GM19099 (cell line): ENCODE results near the gene MRPL10.

ENCODE experiments used
- POLR2A ChIP-seq: IDR thresholded peaks from 3 replicates; pipeline ENCODE4 v1.6.1; 2011; ENCODE audit warnings: low read depth; ENCODE audit not compliant: insufficient read length; ENCODE audit errors: extremely low read depth

The MRPL10 gene

GRCh38 chr17:47869114-47869513 lies 37.8 kb upstream of the MRPL10 start:
- no peak for TF ChIP-seq POLR2A

DNA sequence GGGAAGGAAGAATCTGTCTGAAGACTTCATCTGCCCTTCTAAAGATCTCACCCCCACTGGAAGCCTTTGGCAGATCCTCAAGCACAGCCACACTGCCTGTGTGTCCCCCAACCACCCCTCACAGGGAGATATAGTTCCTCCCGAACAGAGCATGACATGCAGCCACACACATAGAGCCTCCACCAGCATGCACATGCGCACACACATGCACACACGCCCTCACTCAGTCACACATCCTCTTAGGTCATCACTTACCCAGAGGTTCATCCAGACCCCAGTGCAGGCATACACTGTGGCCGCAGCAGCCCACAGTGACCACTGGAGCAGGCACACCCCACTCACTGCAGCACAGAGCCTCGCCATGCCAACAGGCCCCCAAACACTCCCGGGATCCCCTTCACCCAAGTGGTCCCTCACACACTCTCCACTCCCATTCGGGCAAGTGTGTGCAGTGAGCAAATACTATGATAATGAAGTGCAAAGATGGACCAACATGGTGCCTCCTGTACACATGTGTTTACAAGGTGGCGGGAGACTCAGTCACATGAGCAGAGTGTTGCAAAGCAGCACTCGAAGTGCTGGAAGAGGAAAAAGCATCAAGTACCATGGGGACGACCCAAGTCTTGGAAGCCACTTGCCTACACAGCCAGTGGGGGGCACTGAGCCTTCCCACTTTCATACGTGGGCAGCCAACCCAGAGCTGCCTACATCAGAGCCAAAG lies 36.6 kb upstream of the MRPL10 start:
- TF ChIP-seq POLR2A, result no peak

DNA sequence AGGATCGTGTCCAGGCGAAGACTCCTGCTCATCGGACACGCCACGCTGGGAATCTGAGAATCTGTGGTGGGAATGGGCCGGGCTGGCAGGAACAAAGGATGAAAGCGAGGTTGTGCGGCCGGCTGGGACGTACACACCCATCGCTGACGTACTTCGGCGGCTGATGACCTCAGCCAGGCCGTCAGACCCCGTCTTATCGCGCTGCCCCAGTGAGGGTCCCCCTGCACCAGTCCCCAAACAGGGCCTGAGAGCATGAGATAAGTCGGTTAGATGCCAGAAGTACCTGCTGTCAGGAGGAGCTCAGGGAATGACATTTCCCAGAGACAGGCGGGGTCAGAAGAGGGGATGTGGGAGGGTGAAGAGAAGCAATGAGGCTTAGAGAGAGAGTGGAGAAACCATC lies 35.6 kb upstream of the MRPL10 start:
- no peak for TF ChIP-seq POLR2A

DNA sequence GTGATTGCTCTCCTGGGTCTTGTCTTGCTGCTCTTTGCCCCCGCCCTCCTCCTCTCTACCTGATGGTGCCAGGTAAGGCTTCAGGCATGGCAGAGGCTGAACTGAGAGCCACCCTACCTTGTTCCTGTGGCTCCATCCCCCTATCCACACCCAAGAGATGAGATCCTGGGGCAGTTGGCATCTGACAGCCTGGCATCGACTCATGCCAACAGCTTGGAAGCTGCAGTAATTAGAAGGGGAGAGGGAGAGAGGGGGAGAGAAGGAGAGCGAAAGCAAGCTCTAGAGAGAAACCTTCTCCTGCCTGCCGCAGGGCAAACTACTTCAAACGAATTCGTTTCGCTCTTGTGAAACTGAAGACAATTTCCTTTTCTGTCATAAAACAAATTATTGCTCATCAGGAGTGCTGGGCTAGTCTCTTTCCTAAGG lies 33.5 kb upstream of the MRPL10 start:
- no peak for TF ChIP-seq POLR2A

DNA sequence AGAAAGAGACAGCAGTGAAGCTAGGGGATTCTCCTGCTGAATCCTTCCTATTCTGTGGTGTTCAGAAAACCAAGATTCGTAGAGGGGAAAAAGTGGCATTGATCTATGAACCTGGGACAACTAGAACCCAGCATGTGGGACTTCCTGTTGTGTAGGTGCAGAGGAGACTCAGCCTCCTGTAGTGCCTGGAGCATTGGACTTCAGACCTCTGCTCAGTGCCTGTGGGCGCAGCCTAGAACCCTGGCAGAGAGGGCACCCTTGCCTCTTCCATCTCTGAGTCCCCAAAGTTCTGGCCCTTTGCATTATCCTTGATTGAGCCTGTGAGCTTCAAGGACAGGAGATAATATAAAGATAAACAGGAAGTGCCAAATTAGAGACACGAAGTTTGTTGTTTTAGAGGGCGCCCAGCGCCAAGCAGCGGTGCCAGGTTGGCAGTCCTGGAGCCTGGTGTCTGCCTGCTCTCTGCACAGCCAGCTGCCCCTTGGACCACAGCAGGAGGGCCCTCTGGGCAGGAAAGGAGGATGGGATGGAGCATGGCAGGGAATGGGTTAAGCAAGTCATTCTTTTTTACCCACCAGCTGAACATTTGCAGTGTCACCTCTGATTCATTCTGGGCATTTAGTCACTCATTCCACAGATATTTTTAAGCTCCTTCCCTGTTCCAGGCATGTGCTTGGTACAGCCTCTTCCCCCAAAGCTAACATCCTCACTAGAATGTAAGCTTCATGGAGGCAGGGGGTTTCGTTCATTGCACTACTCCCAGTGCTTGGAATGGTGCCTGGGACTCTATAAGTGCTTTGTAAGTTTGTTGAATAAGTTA lies 31.5 kb upstream of the MRPL10 start:
- TF ChIP-seq POLR2A, result no peak

- TF ChIP-seq POLR2A, result no peak
These were observed 29.0 kb upstream of the MRPL10 start for GRCh38 chr17:47860386-47860785.

GRCh38 chr17:47857551-47858455 lies 26.5 kb upstream of the MRPL10 start:
- no peak for TF ChIP-seq POLR2A

GRCh38 chr17:47856830-47857229 lies 25.5 kb upstream of the MRPL10 start:
- TF ChIP-seq POLR2A, result no peak

- TF ChIP-seq POLR2A, result no peak
These were observed 24.4 kb upstream of the MRPL10 start for GRCh38 chr17:47855737-47856136.

- no peak for TF ChIP-seq POLR2A
These were observed 22.3 kb upstream of the MRPL10 start for GRCh38 chr17:47853616-47854015.

DNA sequence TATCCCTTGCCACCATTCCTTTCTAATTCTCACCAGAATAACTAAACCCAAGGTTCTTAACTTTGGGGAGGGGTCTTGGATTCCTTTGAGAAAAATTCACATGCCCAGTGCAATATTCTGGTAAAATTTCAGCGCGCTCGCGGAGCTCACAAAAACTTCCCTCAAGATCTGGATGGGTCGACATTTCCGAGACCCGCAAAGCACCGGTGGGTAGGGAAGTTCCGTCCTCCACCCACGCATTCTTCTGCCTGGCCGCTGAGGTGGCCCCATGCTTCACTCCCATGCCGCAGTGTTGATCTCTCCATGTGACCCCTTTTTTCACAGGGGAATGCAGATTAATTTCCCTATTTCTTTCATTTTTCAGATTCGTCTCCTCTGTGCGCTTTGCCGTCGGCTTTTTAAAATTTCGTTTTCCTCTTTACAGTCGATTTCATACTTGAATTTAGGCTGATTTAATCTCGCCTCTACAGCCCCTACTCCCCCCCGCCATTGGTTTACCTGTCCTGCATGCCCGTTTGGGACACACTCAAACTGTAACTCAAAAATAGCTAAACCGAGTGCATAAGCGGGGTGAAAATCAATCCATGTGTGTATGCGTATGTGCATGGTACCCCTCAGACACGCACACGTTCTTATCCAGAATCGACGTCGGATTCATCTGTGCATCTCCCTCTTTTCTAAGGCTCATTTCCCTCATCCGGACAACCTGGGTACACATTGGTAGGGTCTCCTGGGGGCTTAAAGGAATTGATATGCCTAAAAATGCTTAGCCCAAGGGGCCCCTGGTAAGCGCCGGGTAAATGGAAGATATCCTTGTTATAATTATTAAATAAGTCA lies 21.0 kb upstream of the MRPL10 start:
- TF ChIP-seq POLR2A, result no peak

DNA sequence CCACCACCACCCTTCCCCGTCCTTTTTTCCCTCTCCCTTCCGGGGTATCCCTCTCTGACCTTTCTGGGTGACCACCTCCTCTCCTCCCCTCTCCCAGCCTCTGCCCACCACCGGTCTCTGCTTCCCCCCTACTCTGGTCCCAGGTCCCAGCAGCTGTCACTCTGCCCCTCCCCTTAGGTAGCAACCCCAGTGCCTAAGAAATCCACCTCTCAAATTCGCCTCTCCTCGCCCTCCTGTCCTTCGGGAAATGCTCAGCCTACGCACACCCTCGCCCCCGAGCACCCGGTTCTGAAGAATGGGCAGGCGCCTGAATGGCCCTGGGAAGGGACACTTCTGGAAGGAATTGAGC lies 20.4 kb upstream of the MRPL10 start:
- TF ChIP-seq POLR2A, result no peak

DNA sequence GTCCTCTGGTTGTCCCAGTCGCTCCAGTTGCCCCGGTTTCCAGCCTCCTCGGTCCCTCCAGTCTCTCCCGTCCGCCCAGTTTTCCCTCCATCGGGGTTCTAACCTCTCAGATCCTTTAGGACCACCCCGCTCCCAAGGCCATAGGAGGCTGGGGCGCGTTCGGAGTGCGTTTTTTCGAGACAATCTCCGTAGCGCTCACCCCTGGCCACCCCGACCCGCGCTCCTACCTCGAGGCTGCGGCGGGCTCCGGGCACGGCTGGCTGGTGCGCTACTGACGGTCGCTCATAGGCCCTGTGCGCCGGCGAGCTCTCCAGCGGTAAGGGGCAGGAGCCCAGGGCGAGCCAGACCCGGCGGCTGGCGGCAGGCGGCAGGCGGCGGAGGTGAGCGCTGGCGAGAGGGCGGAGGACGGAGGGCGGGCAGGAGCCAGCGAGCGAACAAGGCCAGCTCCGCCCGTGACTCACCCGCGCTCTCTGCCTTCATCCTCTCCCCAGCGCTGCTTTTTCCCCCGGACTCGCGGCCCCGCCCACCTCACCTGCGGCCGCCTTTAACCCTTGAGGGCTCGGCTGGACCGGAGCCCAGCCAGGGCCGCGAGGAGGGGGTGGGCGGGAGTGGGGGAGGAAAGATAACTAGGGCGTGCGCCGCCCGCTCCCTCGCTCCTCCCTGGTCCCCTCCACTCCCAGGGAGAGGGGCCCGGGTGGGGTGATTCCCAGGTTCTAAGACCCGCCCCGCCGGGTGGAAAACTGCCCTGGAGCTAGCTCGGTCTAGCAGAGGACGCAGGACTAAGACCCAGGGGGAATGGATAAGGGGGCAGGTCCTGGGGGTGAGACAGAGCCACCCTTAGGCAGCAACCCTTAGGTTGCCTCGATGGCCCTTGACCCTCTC lies 19.6 kb upstream of the MRPL10 start, which contains the start of gene SP6:
Gene SP6, minus strand, starts transcription at position 472 of the 882 bp plus-strand sequence. CDS start 2,734 bp downstream, outside the sequence.
- no peak for TF ChIP-seq POLR2A
